H1 (cell line): Measurements from ENCODE around the gene DIPK1B. TPM values are rescaled to one million over a fixed set of nuclear protein-coding genes. Genes with fewer than 3 reads are reported as not detected.

Experiments used
- RAD21 ChIP-seq, 2 experiments: IDR thresholded peaks in 1 of 2; conservative IDR thresholded peaks in 1 of 2; 2 replicates each; pipeline ENCODE4 v1.6.1; 2011; ENCODE audit warnings: low read depth in 2 of 2, low read length in 2 of 2, improper control_type of control experiment in 1 of 2, inconsistent platforms in 1 of 2, mild to moderate bottlenecking in 1 of 2, moderate library complexity in 1 of 2
- polyA plus RNA-seq, 7 experiments: library from polyadenylated mRNA; depleted of rRNA in 3 of 7; stranded (reverse) in 5 of 7; unstranded in 2 of 7; fragments of >200 nt in 5 of 7; fragments of 200-250 nt in 2 of 7; gene quantifications; 1 replicate in 5 of 7; 2 replicates in 1 of 7; 4 replicates in 1 of 7; pipeline versions ENCODE4 v1.2.1 to v1.2.3, GENCODE V29; 2011 to 2013; ENCODE audit warnings: missing spikeins in 2 of 7, mixed read lengths in 2 of 7
- total RNA-seq: library from RNA; stranded (reverse); fragmentation: NEBNext Ultra II Directional; extraction: Animal tissue kit (Norgen Biotek cat#: 25700); gene quantifications from 2 replicates; pipeline ENCODE4 v1.2.1, GENCODE V29; 2021

Gene DIPK1B
- total and polyA plus RNA-seq, 2 of the 8 experiments (the other 6 are each of a cell fraction or from before 2014, with no cell fraction given) = 32.3 to 64.8 TPM

- TF ChIP-seq RAD21 (IDR thresholded peaks at IDR 0.05 in 1 of 2, conservative IDR thresholded peaks at IDR 0.05 in 1 of 2; ENCODE audit: low read depth in 2 of 2, low read length in 2 of 2) = no peak
Measured at GRCh38 chr9:136684339-136684738, 28.0 kb upstream of the DIPK1B start (continued).
